NCI-H774 (cell line): Measurements from ENCODE around the gene CAMKMT.
"Not testable (repeated sequence)": the region's sequence is repeated elsewhere in the genome, so short reads cannot be mapped to it uniquely, and the experiment has no call there.

Experiments
- DNase-seq: peaks from one replicate; lab custom pipeline; 2025; lab: John Stamatoyannopoulos, UW

CAMKMT gene

GRCh38 chr2:44550561-44550960 lies 188.8 kb downstream of the CAMKMT start:
- no peak for DNase-seq

DNA sequence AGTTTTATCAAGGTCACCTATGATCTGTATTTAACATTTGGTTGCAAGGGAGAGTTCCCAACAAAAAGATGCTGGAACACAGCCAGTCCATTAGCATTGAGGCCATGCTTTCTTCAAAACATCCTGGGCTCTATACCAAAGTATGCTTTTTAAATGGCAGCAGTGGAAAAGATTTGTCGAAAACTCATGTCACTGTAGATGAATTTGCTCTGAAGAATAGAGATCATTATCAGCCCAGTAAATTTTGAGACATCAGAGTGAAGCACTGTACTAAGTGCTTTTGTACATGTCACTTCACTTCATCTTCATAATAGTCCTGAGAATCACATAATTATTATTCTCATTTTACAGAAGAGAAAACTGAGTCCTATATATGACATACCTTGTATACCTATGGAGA lies 189.8 kb downstream of the CAMKMT start:
- DNase-seq: no peak

DNA sequence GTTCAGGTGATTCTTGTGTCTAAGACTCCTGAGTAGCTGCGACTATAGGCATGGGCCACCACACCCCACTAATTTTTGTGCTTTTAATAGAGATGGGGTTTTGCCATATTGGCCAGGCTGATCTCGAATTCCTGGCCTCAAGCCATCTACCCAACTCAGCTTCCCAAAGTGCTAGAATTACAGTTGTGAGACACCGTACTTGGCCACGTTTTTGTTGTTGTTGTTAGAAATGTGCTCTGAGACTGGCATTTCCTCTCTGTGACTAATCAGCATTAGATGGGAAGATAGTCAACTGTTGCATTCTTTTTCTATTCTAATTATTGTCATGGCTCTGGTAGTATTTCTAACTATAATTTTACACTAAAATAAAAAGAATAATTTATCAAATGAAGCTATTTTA lies 191.7 kb downstream of the CAMKMT start:
- DNase-seq: no peak

- DNase-seq: no peak
Observed at GRCh38 chr2:44555700-44556099, 194.0 kb downstream of the CAMKMT start.

GRCh38 chr2:44559108-44559507 lies 197.4 kb downstream of the CAMKMT start:
- DNase-seq: no peak

DNA sequence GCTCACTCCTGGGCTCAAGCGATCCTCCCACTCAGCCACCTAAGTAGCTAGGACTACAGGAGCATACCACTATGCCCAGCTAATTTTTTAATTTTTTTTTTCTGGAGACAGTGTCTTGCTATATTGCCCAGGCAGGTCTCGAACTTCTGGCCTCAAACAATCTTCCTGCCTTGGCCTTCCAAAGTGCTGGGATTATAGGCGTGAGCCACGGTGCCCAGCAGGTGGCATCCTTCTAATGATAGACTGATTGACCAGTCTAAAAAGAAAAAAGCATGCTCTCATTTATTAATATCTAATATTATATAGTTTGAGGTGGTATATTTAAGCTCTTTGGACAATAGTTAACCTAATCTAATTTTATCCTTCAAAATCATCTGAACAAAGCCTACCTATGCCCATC lies 198.6 kb downstream of the CAMKMT start:
- DNase-seq: no peak

GRCh38 chr2:44560941-44561340 lies 199.2 kb downstream of the CAMKMT start:
- no peak for DNase-seq

DNA sequence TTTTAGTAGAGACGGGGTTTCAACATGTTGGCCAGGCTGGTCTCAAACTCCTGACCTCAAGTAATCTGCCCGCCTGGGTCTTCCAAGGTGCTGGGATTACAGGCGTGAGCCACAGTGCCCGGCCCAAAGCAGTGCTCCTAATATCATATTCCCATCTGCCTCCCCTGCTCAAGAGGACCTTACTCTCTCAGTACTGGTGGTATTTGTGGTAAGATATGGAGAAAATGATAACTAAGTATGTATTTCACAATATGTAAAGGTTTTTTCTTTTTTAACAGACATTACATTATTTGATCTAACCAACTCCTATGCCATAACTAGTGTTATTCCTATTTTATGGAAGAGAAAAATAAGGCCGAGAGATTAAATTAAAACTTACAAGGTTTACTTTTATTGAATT lies 201.0 kb downstream of the CAMKMT start:
- DNase-seq: no peak

DNA sequence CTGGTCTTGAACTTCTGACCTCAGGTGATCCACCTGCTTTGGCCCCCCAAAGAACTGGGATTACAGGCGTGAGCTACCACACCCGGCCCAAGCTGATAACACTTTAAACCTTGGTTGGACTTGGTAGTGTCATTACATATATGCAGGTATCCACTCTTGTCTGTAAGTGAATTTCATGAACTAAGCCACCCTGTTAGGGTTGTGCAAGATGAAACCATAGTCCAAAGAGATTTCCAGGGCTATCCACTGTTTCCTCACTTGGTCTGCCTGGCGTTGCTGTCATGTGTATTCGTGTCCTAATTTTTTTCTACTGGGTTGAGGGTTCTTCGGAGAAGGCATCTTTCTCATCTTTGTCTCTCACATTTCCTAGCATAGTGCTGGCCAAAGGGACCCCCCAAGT lies 203.0 kb downstream of the CAMKMT start:
- no peak for DNase-seq

DNA sequence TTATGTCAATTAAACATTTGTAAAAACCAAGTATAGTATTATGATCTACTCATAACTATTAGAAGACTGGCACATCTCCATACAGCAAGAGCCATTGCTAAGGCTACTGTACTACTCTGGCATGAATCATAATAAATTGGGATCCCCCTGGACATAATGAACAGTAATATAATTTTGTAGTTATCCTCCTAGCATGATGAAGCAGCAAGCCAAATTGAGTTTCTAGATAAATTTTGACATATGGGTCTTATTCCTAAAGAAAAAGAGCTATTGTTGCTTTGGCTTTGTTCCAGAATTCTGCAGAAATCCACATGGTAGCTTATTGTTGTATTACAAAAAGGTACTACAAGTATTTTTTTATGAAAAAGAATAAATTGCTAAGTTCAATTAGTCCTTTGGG lies 204.3 kb downstream of the CAMKMT start:
- DNase-seq: no peak

GRCh38 chr2:44569491-44569890 lies 207.7 kb downstream of the CAMKMT start:
- no peak for DNase-seq

DNA sequence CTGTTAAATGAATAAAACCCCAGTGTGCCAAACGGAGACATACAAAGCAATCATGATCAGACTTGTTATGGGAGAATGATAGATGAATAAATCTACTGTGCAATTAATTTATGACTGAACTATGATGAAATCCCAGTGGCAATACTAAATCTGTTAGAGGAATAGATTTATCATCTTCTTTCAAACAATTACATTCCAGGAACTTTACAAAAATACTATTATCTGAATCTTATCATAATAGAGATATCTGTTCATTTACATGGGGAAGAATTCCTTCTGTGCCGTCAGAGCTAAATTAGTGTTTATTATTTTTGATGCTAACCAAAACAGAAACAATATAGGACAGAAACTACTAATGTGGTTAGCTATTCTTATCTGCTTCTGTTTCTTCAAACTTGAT lies 208.5 kb downstream of the CAMKMT start:
- DNase-seq: no peak

DNA sequence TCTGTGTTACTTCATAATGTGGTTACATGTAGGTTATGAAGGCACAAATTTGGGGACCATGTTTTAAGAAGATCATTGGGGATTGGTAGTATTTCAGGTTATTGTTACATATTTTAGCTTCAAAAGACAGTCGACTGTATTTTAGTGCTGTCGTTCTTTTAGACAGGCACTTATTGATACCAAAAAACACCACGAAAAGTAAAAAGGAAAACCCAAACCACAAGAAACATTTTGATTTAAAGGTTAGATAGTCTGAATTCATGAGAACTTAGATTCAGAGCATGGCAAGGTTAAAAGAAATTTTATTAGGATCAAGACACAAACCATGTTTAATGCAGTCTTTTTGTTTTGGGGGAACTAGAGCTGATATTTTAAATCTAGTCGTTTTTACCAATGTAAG lies 209.0 kb downstream of the CAMKMT start:
- DNase-seq: no peak

GRCh38 chr2:44572196-44572900 lies 210.6 kb downstream of the CAMKMT start:
- no peak for DNase-seq

- no peak for DNase-seq
Observed at GRCh38 chr2:44573996-44574395, 212.2 kb downstream of the CAMKMT start.

DNA sequence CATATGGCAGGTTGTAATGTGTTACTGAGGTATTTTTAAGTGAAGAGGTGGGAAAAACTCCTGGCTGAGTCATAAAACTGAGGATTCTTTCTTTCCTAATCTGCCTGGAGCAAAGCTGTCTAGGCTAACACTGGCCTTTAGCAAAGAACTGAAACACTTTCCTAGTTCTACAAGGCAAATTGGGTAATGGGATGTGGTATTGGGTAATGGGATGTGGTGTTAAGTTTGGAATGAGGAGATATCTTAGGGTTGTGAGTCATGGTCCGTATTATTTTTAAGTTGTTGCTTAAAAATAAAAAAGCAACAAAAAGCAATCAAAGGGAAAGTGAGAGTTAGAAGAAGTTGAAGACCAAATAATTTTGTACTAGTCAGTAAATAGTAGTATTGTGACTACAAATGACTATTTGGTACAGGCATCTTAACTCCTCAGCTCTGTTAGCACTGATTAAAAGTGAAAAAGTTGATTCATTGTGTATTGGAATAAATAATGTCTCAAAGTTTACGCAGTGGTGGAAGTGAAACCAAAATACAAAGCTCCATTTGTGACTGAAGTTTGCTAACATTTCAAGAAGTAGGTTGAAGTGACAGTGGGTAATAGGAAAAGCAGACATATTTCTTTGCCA lies 216.8 kb downstream of the CAMKMT start:
- DNase-seq: no peak

GRCh38 chr2:44579115-44579836 lies 217.5 kb downstream of the CAMKMT start:
- no peak for DNase-seq

GRCh38 chr2:44579837-44580230 lies 218.1 kb downstream of the CAMKMT start:
- no peak for DNase-seq

- DNase-seq: no peak
Observed at GRCh38 chr2:44580875-44581515, 219.2 kb downstream of the CAMKMT start.

GRCh38 chr2:44582363-44583008 lies 220.7 kb downstream of the CAMKMT start:
- DNase-seq: no peak

DNA sequence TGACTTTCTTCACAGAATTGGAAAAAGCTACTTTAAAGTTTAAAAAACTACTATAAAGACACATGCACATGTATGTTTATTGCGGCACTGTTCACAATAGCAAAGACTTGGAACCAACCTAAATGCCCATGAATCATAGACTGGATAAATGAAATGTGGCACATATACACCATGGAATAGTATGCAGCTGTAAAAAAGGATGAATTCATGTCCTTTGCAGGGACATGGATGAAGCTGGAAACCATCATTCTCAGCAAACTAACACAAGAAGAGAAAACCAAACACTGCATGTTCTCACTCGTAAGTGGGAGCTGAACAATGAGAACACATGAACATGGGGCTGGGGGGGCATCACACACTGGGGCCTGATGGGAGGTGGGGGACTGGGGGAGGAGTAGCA lies 233.9 kb downstream of the CAMKMT start:
- DNase-seq: not testable (repeated sequence)
